HepG2 (cell line): Measurements from ENCODE around the gene ZIK1. TPM values are rescaled to one million over a fixed set of nuclear protein-coding genes. Genes with fewer than 3 reads are reported as not detected.

Experiments
- ATAC-seq: fragments of 200-7000 bp; cut with Tn5 transposase; 3 replicates; pipeline ENCODE4 v1.9.1; 2020; ENCODE audit warnings: mild to moderate bottlenecking, moderate library complexity
- BruUV-seq: library from RNA; stranded (reverse); fragments of 400-500 nt; replicated peaks from 2 replicates; lab custom pipeline; 2021; lab: Mats Ljungman, UMichigan
- CTCF ChIA-PET: fragments of 300-600 bp; formaldehyde crosslinking; extraction: SDS; loops from one replicate; lab custom pipeline; 2021; ENCODE audit warnings: low total read pairs, inconsistent platforms, low intra/inter-chr PET ratio; lab: Yijun Ruan, JAX
- POLR2A ChIA-PET: fragments of 350-600 bp; sonication (Branson Sonifier 250); formaldehyde crosslinking; loops from one replicate; lab custom pipeline; 2020; ENCODE audit warnings: antibody characterized with exemption, inconsistent platforms; lab: Yijun Ruan, JAX
- DNase-seq: peaks from one replicate; pipeline ENCODE4 v3.0.0-alpha.2; 2015; ENCODE audit warnings: low spot score
- FAIRE-seq: peaks from 3 replicates; lab custom pipeline; 2011; peaks lifted over from hg19 to GRCh38; lab: Jason Lieb, UNC
- H2AFZ ChIP-seq: one replicate; pipeline ENCODE4 v1.6.1; 2011; ENCODE audit warnings: low read length, inconsistent platforms
- H3K27ac ChIP-seq: fragments of 300-600 bp; 3 replicates; pipeline ENCODE4 v1.8.0; 2011; ENCODE audit warnings: mixed run types, mild to moderate bottlenecking, mixed read lengths, low read length, inconsistent platforms; ENCODE audit not compliant: insufficient read depth; ENCODE audit errors: extremely low read length
- H3K27me3 ChIP-seq, 2 experiments: fragments of 200-600 bp in 1 of 2; 2 replicates in 1 of 2; 3 replicates in 1 of 2; pipeline versions ENCODE4 v1.6.0 to v1.8.0; 2011; ENCODE audit warnings: low read length in 2 of 2, mild to moderate bottlenecking in 2 of 2, moderate library complexity in 2 of 2, inconsistent platforms in 1 of 2; ENCODE audit not compliant: insufficient read depth in 2 of 2, control insufficient read depth in 1 of 2
- H3K36me3 ChIP-seq, 2 experiments: fragments of 200-600 bp in 1 of 2; replicated peaks in 1 of 2; 2 replicates in 1 of 2; 3 replicates in 1 of 2; pipeline versions ENCODE4 v1.5.1 to v1.8.0; 2011; ENCODE audit warnings: low read length in 2 of 2, inconsistent platforms in 1 of 2; ENCODE audit not compliant: insufficient read depth in 2 of 2, control insufficient read depth in 1 of 2
- H3K4me1 ChIP-seq: 2 replicates; pipeline ENCODE4 v1.5.1; 2012; ENCODE audit warnings: low read length, inconsistent platforms; ENCODE audit not compliant: insufficient read depth
- H3K4me2 ChIP-seq: 2 replicates; pipeline ENCODE4 v1.6.0; 2011; ENCODE audit warnings: low read depth, low read length, inconsistent platforms
- H3K4me3 ChIP-seq, 3 experiments: fragments of 200-600 bp in 1 of 3; sonication (generic), shearing (Covaris generic) in 1 of 3; replicated peaks in 1 of 3; 2 replicates each; pipeline ENCODE4 v1.5.1; 2011 to 2016; ENCODE audit warnings: low read length in 3 of 3, inconsistent platforms in 2 of 3, low read depth in 2 of 3, mild to moderate bottlenecking in 2 of 3, control low read depth in 1 of 3, mixed read lengths in 1 of 3; ENCODE audit not compliant: insufficient read depth in 1 of 3
- H3K79me2 ChIP-seq: one replicate; pipeline ENCODE4 v1.6.1; 2011; ENCODE audit warnings: low read length, inconsistent platforms; ENCODE audit not compliant: insufficient read depth
- H3K9ac ChIP-seq: 2 replicates; pipeline ENCODE4 v1.6.0; 2011; ENCODE audit warnings: mild to moderate bottlenecking, low read depth, low read length, inconsistent platforms; ENCODE audit not compliant: insufficient read depth
- H3K9me3 ChIP-seq: 2 replicates; pipeline ENCODE4 v1.5.1; 2012; ENCODE audit warnings: mild to moderate bottlenecking, low read length
- H4K20me1 ChIP-seq: 2 replicates; pipeline ENCODE4 v1.6.0; 2011; ENCODE audit warnings: inconsistent platforms, mild to moderate bottlenecking, low read length, moderate library complexity; ENCODE audit not compliant: insufficient read depth
- LCORL ChIP-seq, 2 experiments: fragments of 450-650 bp in 1 of 2; sonication (generic) in 1 of 2; formaldehyde crosslinking in 1 of 2; IDR thresholded peaks; 2 replicates each; pipeline versions ENCODE4 v1.5.0 to v1.6.1; 2017 to 2020; ENCODE audit warnings: antibody characterized with exemption in 1 of 2, missing genetic modification reagents in 1 of 2
- MAFF ChIP-seq: IDR thresholded peaks from 2 replicates; pipeline ENCODE4 v1.6.1; 2011; ENCODE audit warnings: low read depth, low read length, improper control_type of control experiment
- MAFK ChIP-seq, 2 experiments: IDR thresholded peaks in 1 of 2; conservative IDR thresholded peaks in 1 of 2; 2 replicates each; pipeline ENCODE4 v1.6.1; 2011; ENCODE audit warnings: improper control_type of control experiment in 2 of 2, low read length in 2 of 2
- in situ Hi-C: cut with HindIII; loops from 2 replicates; pipeline ENCODE4 v1.10.0; 2017; ENCODE audit warnings: low pct_unique_long_range_greater_than_20kb; ENCODE audit not compliant: extremely low pct_ligation_motif_present
- intact Hi-C: fragments of 100-400 bp; cut with micrococcal nuclease; formaldehyde crosslinking; loops from one replicate; pipeline ENCODE4 v1.10.0; 2022; ENCODE audit not compliant: unreplicated experiment
- polyA plus RNA-seq, 8 experiments: library from polyadenylated mRNA; depleted of rRNA in 3 of 8; stranded (reverse) in 7 of 8; unstranded in 1 of 8; fragments of >200 nt; fragmentation: Illumina TruSeq in 4 of 8; extraction: Trizol in 4 of 8; gene quantifications; 2 replicates each; pipeline versions ENCODE4 v1.2.1 to v1.2.3, GENCODE V29; 2011 to 2016; ENCODE audit warnings: low read depth in 4 of 8, missing spikeins in 1 of 8, mixed read lengths in 1 of 8; ENCODE audit not compliant: insufficient read depth in 1 of 8
- total RNA-seq, 5 experiments: library from RNA; depleted of rRNA; stranded (reverse); fragments of >200 nt; fragmentation: Illumina TruSeq; extraction: Trizol; gene quantifications; 2 replicates each; pipeline ENCODE4 v1.2.3, GENCODE V29; 2016; ENCODE audit warnings: low read depth in 1 of 5
- TF ChIP-seq, protein P1 (sequence below): IDR thresholded peaks from 2 replicates; pipeline ENCODE4 v1.6.1; 2016; ENCODE audit warnings: mild to moderate bottlenecking

Gene ZIK1
- total and polyA plus RNA-seq, 2 of the 13 experiments (the other 11 are each of a cell fraction or from before 2014, with no cell fraction given) = 2.1 to 7.2 TPM

DNA sequence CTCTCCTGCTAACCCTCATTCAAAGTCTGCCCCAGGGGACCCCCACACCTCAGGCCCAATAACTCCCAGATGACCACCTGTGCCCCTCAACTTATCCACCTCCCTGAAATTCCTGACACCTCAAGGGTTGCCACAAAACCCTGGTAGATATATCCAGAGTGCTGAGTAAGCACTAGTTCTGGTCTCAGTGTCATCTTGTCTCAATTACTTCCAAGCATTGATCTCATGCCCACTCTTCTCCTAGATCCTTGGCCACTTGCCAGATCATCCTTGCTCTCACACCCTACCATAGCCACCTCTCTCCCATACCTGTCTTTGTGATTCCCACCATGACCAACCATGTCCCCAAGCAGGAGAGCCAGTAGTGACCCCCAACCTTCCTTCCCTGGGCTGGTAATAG, 7.3 kb upstream of the ZIK1 start:
- TF ChIP-seq LCORL (IDR thresholded peaks at IDR 0.05) (0 out of 2 replicates have a peak, but pooled peaks have one; percentile 28), LCORL (CRISPR knock-in tag; IDR thresholded peaks at IDR 0.05) (no peak), MAFK (conservative IDR thresholded peaks at IDR 0.05 in 1 of 2, IDR thresholded peaks at IDR 0.05 in 1 of 2; ENCODE audit: low read length in 2 of 2) (peak; percentile 72 to 80), MAFF (peak; percentile 75)
- TF ChIP-seq, protein P1, sequence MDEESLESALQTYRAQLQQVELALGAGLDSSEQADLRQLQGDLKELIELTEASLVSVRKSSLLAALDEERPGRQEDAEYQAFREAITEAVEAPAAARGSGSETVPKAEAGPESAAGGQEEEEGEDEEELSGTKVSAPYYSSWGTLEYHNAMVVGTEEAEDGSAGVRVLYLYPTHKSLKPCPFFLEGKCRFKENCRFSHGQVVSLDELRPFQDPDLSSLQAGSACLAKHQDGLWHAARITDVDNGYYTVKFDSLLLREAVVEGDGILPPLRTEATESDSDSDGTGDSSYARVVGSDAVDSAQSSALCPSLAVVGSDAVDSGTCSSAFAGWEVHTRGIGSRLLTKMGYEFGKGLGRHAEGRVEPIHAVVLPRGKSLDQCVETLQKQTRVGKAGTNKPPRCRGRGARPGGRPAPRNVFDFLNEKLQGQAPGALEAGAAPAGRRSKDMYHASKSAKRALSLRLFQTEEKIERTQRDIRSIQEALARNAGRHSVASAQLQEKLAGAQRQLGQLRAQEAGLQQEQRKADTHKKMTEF (CRISPR knock-in tag) = no peak
- TF ChIP-seq, all 625 proteins: peak for 3
- Histone ChIP-seq H3K4me1 (peaks cover 16% of the 10 kb centered on the region), H2AFZ (no peak overlapping the region), H3K9me3 (peaks cover 36% of the 10 kb centered on the region), H3K9ac (no peak overlapping the region), H4K20me1 (no peaks in the 10 kb centered on the region), H3K27ac (no peak overlapping the region), H3K36me3 (peaks cover 14 to 51% of the 10 kb centered on the region in 2 experiments), H3K4me2 (no peak overlapping the region), H3K4me3 (no peak overlapping the region), H3K79me2 (peaks cover 17% of the 10 kb centered on the region), H3K27me3 (no peaks in the 10 kb centered on the region; a peak in 1 of 5 replicates)
- ATAC-seq (no peak), FAIRE-seq (no peak), DNase-seq (no peak)
- POLR2A ChIA-PET = no interaction called here
- intact Hi-C loops = no loop called here
- CTCF ChIA-PET = no interaction called here
- in situ Hi-C loops = loop anchor here (10.0 kb wide), 1 partner anchor 578 kb away; the partner anchor contains the start of gene ZNF329
- BruUV-seq = no TSS peak
